DMS79 treated with DMSO at 0.1 percent for 48 hours (cell line): ENCODE measurements around the gene THOP1.

Experiments used
- DNase-seq: peaks from one replicate; lab custom pipeline; 2025; lab: John Stamatoyannopoulos, UW

The THOP1 gene

DNA sequence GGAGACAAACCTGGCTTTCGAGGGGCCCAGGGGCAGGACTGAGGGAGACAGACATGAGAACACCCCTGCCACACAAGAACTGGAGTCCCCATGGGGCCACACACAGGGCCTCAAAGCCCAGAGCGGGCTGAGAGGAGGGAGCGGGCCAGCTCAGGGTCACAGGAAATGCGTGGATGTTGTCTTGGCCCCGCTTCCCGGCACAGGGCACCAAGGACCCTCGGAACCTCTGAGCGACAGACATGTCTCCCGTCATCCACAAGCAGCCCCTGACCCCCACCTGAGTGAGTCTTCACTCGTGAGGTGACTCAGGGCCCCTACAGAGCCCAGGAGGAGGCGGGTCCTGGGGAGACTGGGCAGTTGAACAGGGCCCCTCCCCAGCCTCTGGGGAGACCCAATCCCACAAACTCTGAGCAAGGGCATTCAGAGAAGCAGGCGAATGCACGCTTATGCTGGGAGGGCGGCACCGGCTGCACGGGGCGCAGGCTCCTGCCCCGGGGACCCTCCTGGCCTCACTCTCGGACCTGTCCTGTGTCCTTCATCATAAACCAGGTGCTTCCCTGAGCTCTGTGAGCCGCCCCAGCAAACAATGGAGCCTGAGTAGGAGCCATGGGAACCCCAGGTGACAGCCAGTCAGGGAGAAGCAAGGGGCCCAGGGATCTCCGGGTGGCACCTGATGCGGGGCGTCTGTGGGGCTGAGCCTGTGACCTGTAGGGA, 22.4 kb upstream of the THOP1 start:
- DNase-seq = no peak

DNA sequence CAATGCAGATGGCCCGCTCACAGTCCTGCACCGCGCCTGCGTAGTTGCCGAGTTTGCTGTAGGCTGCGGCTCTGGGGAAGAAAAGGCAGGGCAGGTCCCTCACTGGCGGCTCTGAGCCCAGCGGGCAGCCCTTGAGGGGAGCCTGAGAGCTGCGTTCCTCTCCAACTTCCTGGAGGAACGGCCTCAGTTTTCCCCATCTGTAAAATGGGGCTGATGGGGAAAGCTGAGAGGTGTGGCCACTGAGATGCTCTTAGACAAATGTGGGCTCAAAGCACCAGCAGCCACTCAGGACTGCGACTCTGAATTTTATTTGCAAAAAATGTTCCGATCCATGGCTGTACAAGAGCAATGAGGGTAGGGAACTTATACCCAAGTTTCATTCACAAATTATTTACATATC, 21.6 kb upstream of the THOP1 start:
- DNase-seq = no peak

GRCh38 chr19:2764945-2765344, 20.4 kb upstream of the THOP1 start:
- no peak for DNase-seq

GRCh38 chr19:2765376-2765775, 19.9 kb upstream of the THOP1 start:
- no peak for DNase-seq

- no peak for DNase-seq
Observed at GRCh38 chr19:2766594-2767372, 18.5 kb upstream of the THOP1 start.

DNA sequence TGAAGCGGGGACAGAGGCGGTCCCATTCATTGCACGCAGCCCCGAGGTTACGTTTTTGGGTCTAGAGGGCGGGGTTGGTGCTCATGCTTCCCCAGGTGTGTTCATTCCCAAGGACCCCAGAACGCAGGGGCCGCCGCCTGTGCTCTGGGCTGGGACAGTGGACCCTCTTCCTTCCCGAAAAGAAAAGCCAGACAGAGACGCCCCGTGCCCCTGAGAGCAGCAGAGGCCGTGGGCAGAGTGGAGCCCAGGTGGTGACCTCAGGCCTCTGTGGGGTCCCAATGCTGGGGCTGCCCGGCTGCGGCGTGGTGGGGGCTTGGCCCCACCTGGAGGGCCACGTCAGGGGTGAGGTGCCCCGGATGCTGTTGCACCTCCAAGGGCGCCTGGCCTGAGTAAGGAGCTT, 17.6 kb upstream of the THOP1 start:
- no peak for DNase-seq

DNA sequence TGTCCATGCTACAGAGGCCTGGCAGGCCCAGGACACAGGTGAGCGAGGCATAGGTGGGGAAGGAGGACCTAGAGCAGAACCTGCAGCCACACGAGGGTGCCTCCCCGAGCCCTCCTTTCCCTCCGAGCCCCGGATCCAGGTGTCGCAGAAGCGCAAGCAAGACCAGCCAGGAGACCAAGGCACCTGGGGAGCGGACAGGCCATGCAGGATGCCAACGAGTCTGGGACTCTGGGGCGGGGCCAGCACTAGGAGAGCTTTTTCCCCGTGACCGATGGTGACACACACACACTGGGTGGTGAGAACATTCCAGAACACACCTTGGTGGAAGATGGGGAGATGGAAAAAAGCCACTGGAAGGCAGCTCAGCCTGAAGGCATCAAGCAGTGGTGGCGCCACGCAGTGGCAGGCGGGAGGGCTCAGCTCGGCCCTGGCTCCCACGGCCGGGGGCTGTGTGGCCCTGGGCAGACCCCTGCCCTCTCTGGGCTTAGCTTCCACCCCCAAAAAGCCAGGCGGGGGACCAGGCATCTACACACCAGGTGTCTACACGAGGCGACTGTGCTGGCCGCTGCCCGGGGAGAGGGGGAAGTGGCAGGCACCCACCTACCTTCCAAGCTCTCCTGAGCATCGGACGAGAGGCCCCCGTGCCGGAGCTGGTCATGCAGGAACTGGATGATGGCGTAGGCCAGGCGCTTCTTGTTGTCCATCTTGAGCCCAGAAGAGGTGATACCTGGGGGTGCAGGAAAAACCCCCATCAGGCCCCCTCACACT, 16.8 kb upstream of the THOP1 start:
- DNase-seq = no peak

GRCh38 chr19:2769218-2769617, 16.1 kb upstream of the THOP1 start:
- no peak for DNase-seq

DNA sequence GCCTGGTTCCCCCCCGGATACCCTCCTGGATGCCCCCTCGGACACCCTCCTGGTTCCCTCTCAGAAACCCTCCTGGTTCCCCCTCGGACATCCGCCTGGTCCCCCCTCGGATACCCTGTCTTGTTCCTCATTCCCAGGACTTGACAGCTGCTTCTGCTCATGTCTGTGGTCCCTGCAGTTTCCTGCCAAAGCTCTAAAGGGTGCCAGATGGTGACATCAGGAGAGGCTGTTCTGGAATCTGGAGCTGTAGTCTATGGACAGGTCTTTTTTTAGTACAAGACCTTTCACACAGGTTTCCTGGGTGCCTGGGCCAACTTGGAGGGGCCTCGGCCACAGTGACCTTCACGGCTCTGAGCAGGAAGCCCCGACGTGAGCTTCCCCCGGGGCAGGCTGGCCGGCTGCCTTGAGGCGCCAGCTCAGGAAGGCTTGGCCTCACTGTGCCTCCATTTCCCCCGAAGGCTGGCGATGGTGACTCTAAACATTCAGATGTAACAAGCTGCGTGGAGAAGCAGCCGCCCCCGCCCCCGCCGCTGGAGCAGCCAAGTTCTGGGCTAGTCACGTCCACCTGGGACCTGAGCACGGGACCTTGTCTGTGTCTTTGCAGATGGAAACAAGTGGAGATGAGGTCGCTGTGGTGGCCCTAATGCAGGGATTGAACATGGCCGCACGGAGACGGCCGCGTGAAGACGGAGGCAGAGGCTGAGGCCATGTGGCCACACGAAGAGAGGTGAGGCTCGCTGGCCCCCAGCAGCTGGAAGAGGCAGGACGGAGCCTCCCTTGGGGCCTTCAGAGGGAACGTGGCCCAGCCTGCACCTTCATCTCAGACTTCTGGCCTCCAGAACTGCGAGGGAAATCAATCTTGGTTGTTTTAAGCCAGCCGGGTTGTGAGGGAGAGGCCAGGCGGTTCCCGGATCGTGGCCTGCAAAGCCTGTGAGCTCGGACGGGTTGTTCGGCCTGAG, 15.0 kb upstream of the THOP1 start:
- no peak for DNase-seq

DNA sequence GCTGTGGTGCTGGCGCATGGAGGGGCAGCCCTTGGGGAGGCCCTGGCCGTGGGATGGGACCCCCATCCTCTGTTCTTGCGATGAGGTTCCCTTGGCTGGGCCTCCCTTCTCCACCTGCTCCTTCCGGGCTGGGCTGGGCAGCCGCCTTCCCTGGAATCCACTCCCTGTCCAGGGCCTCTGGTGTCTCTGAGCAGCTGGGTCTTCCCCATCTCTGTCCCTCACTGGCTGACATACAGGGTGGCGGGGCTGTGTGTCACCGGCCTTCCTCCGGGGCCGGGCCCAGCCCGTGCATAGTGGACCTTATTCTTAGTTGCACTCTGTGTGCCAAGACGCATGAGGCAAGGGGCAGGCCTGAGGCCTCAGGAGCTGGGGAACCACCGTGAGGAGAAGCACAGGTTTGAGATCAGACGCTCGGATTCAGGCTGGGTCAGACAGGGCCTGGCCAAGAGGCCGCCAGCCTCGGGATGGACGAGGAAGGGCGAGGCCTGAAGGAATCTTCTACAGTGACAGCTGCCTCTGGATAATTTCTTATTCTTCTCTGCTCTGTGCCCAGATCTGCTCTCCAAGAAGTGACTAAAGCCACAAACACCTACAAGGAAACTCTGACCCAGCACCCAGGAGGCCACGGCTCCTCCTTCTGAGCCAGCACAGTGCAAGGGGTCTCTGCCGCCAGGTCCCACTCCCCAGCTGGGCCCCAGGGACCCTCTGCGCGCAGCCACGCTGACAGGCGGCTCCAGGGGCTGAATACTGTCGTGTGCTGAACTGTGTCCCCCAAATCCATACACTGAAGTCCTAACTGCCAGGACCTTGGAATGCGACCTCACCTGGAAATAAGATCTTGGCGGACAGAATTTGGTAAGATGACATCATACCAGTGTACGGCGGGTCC, 13.3 kb upstream of the THOP1 start:
- no peak for DNase-seq

DNA sequence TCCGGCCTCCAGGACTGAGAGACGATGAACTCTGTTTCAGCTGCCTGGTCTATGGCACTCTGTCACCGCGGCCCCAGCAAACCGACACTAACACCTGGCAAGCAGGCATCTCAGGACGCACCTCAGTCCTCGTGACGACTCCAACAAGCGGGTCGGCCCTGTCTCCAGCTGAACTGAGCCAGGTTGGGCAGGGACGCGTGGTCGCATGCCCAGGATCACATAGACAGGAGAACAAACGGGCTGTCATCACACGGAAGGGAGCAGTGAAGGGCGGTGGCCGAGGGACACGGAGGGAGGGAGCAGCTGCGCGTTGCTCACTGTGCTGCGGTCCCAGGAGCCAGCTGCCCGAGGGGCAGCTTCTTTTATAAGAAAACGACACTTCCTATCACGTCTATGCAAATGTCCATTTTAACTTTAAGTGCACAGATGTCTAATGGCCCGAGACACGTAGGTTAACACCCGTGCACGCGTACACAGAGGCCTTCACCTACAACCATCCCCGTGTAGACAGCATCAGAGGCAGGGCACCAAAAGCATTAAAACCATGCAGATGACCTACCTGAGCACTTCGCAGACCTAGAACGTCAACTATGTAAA, 11.1 kb upstream of the THOP1 start:
- no peak for DNase-seq

GRCh38 chr19:2774953-2775555, 10.2 kb upstream of the THOP1 start:
- no peak for DNase-seq

DNA sequence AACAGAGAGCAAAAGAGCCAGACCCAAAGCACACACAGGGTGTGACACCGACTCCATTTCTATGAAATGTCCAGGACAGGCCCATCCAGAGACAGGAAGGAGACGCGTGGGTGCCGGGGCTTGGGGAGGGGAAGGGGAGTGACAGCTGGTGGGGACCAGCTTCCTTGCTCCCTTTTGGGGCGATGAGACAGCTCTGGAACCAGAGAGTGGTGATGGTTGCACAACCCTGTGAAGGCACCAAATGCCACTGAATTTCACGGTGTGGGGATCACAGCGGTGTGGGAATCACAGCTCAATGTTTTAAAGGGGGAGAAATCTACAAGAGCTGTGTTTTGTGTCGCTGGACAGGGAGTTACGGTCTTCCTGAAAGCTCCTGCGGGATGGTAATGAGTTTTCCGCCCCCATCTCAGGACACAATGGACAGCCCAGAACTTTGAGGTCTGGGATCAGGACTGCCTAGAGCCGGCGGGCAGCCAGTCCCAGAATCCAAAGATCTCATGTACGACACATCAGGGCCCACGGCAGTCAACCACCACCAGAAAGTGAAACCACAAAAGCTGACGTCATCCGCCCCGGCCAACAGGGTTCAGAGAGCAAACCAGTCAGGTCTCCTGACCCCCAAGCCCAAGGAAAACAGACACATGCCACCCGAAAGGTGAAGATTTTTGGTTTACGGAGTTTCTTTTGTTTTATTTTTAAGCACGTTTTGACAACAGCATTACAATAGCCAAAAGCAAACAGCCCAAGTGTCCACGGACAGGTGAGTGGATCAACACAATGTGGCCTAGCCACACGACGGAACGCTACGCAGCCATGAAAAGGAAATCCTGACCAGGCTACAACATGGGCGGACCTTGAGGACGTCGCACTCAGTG, 9.5 kb upstream of the THOP1 start:
- no peak for DNase-seq

- DNase-seq = no peak
Observed at GRCh38 chr19:2777952-2778683, 7.2 kb upstream of the THOP1 start.

- no peak for DNase-seq
Observed at GRCh38 chr19:2779121-2779740, 6.1 kb upstream of the THOP1 start.

- no peak for DNase-seq
Observed at GRCh38 chr19:2780284-2780683, 5.0 kb upstream of the THOP1 start.

DNA sequence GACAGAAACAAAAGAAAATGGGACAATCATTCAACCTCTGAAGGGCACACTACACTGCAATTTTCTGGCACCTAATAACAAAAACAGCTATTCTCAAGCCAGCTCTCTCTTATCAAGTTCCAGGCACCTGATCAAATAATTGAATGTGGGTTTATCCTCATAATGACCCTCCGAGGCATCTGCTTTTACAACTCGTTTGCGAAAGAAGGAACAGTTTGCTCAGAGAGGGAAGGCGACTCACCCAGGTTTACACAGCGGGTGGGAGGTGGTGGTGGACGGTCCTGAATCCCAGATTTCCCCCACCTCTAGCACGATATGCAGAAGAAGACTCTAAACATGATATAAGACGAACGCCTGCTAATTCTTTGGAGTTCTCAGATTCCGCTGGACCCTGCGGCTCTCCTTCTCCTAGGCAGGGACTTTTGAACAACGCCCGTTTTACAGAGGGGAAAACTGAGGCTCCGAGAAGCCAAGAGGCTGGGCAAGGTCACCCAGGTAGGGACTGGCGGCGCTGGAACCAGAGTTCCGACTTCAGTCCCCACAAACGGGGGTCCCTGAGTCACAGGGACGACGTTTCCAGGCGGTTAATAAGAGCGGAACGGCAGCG, 2.9 kb upstream of the THOP1 start:
- no peak for DNase-seq
